NCI-H2107 treated with DMSO at 0.1 percent for 48 hours (cell line): ENCODE measurements around the gene TCEAL8.

Experiments
- DNase-seq: peaks from one replicate; lab custom pipeline; 2025; ENCODE audit not compliant: unreplicated experiment; lab: John Stamatoyannopoulos, UW

Gene TCEAL8

DNA sequence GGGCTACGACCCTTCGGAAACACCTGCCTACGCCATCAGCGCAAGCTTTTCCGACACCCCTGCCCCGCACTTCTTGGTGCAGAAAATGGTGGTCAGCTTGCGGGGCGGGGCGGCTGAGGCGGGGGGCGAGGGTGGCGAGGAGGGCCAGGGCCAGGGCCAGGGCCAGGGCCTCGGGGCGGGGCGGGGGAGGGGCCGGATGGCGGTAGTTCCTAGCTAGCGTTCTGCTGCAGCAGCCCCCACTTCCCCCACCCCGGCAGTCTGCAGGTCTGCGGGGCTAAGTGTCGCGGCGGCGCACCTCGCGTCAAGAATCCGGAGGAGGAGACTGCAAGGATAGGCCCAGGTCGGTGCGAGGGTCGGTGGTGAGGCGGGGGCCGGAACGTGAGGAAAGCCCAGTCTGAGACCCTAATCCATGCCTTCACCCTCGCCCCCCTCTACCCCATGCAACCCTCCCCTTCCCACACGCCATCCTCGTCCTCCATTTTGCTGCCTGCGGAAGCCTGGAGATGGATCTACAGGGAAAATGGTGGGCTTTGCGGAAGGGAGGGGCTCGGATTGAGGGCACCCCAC lies 39.4 kb downstream of the TCEAL8 start:
- DNase-seq, result peak; percentile 21

GRCh38 chrX:103214870-103215424 lies 40.0 kb downstream of the TCEAL8 start, which contains the start of gene BEX4:
TSS of gene BEX4 (plus strand) at chrX:103215108. CDS start at chrX:103216154, 1,046 bp downstream.
- DNase-seq, result peak; percentile 43

GRCh38 chrX:103212749-103213457 lies 42.1 kb downstream of the TCEAL8 start:
- no peak for DNase-seq

DNA sequence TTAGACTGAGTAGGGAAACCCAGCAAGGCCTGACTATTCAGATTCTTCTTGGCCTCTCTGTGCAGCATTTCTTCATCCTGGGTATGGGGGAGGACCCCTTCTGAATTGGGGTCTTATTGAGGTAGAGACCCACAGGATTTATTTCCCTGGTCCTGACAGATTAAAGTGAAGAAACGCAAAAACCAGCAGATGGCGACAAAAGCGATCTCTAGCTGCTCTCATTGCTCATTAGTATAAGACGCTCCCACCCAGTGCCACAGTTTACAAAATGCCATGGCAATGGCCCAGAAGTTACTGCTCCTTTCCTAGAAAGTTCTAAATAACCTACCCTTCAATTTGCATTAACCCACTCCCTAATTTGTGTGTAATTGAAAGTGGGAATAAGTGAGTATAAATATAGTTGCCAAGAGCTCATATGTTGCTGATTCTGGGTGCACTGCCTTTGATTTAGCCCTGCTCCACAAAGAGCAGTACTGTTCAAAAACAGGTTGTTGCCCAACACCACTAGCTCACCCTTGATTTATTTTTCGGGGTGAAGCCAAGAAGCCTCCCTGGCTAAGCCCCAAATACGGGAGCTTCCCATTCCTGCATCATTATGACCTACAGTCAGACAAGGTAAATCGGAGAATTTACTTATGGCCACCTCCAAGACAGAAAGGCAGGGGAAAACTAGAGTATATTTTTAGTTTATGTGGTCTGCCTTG lies 43.8 kb downstream of the TCEAL8 start:
- DNase-seq, result peak; percentile 22

GRCh38 chrX:103210056-103210455 lies 44.9 kb downstream of the TCEAL8 start:
- no peak for DNase-seq
